Measurements from ENCODE around the gene TRAPPC12. TPM values are rescaled to one million over a fixed set of nuclear protein-coding genes. Genes with fewer than 3 reads are reported as not detected.

TRAPPC12 gene
- total and polyA plus RNA-seq, 12 donors, result 71.9 to 256 (median 89.6) TPM

DNA sequence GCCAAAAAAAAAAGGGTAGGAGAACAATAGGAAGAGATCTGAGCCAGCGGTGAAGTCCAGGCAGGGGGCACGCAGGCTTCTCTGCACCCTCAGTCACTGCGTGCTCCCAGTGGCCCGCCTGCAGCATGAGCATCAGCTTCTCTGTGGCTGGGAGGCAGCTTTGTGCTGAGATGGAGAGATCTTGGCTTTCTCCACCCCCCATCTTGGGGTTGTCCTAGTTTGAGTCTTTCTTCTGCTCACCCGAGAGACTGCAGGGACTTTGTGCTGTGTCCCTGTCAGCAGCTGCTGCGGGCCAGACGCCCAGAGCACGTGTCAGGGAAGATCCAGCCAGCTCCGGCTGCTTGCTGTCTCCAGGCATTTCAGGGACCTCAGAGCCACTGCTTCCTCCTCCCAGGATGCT is 20.3 kb downstream of the TRAPPC12 start:
- WGBS, 2 donors, result 5 to 16% methylated on average over 9 of the region's 9 CpGs
- Histone ChIP-seq H3K4me3 (no peak overlapping the region), H3K9me3 (peaks cover 0 to 26% (median 20%) of the 10 kb centered on the region in 11 donors), H3K4me1 (peaks cover 3 to 39% (median 23%) of the 10 kb centered on the region in 9 donors), H3K27ac (peak overlapping the region in 6 of 10 donors; percentile 6 to 74 (median 40)), H3K36me3 (peaks cover 0 to 82% (median 15%) of the 10 kb centered on the region in 9 donors), H3K27me3 (no peaks in the 10 kb centered on the region)
- intact Hi-C loops (cut with DNase I), result no loop called here
- ATAC-seq (peak; percentile 89 to 98 (median 94)), DNase-seq (peak; percentile 71 to 77)
- TF ChIP-seq, protein P1, sequence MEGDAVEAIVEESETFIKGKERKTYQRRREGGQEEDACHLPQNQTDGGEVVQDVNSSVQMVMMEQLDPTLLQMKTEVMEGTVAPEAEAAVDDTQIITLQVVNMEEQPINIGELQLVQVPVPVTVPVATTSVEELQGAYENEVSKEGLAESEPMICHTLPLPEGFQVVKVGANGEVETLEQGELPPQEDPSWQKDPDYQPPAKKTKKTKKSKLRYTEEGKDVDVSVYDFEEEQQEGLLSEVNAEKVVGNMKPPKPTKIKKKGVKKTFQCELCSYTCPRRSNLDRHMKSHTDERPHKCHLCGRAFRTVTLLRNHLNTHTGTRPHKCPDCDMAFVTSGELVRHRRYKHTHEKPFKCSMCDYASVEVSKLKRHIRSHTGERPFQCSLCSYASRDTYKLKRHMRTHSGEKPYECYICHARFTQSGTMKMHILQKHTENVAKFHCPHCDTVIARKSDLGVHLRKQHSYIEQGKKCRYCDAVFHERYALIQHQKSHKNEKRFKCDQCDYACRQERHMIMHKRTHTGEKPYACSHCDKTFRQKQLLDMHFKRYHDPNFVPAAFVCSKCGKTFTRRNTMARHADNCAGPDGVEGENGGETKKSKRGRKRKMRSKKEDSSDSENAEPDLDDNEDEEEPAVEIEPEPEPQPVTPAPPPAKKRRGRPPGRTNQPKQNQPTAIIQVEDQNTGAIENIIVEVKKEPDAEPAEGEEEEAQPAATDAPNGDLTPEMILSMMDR (IDR thresholded peaks at IDR 0.05), result no peak

DNA sequence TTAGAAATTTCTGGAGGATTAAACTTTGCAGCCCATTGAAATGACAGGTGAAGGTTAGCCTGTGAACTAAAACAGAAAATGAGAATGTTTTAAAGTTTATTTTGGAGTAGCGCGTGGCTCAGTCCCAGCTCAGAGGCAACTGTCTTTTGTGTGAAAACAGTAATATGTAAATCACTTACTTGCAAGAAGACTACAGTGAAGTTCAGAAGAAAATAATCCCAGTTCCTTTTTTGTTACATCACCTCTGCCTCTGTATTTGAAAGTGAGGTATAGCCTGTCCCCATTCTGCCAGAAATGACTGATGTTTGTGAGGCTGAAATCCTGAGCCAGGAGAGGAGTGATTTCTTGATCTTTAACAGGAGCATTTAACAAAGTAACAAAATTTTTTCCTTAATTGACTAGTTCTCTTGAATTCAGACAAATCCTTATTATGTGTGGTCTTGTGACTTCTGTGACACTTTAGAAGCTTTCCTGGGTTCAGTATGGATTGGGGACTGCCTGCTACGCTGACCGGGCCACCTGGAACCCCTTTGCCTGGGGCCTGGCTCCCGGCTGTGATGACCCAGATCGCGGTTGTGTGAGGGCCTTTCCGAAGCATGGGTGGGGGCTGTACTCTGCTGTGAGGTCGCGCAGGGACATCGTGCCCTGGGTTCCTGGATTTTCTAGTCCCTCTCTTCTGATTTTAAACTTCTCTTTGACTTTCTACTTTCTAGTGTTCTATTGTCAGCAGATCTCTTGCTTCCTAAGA is 24.3 kb downstream of the TRAPPC12 start:
- Histone ChIP-seq H3K4me3 (no peak overlapping the region), H3K27me3 (no peaks in the 10 kb centered on the region), H3K27ac (peak overlapping the region in 2 of 10 donors; percentile 19 to 43), H3K4me1 (peaks cover 4 to 68% (median 35%) of the 10 kb centered on the region in 9 donors), H3K36me3 (peaks cover 0 to 73% (median 15%) of the 10 kb centered on the region in 9 donors), H3K9me3 (no peaks in the 10 kb centered on the region)
- DNase-seq (no peak), ATAC-seq (no peak)
- TF ChIP-seq, protein P1 (IDR thresholded peaks at IDR 0.05), result no peak
- intact Hi-C loops (cut with DNase I), result no loop called here
- WGBS, 2 donors, result 86 to 90% methylated on average over 11 of the region's 11 CpGs

DNA sequence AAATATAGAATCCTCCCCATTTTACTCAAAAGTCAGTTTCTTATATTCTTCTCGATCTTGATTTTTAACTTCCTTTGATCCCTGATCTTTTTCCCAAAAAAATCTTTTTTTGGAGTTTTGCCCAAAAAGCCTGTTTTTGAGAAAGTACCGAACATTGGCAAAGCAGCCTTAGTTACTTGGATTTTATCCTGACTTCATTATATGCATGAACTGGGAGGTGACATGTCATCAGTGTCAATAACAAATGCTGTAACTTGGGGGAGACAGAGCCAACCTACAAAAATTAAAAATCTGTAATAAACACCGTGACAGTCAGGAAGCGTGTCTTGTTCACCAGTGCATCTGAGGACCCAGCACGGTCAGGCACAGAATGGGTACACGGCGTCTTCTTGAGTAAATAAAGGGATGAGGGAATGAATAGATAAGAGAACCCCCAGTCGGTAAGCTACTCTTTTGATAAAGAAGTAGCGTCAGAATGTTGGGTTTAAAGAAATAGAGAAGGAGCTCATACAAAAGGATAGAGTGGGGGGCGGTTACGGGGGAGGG is 24.9 kb downstream of the TRAPPC12 start:
- no peaks in the 10 kb centered on the region for H3K9me3 ChIP-seq
- H3K27ac ChIP-seq, result peak overlapping the region in 4 of 10 donors; percentile 40 to 64 (median 46)
- TF ChIP-seq, protein P1 (IDR thresholded peaks at IDR 0.05), result no peak
- intact Hi-C loops (cut with DNase I), result no loop called here
- 80 to 81% methylated on average over 11 of the region's 11 CpGs for WGBS, 2 donors
- H3K27me3 ChIP-seq, result no peaks in the 10 kb centered on the region
- ATAC-seq, result no peak
- no peak overlapping the region for H3K4me3 ChIP-seq
- peaks cover 0 to 75% (median 15%) of the 10 kb centered on the region in 9 donors for H3K36me3 ChIP-seq
- DNase-seq, result no peak
- H3K4me1 ChIP-seq, result peaks cover 4 to 61% (median 29%) of the 10 kb centered on the region in 9 donors

DNA sequence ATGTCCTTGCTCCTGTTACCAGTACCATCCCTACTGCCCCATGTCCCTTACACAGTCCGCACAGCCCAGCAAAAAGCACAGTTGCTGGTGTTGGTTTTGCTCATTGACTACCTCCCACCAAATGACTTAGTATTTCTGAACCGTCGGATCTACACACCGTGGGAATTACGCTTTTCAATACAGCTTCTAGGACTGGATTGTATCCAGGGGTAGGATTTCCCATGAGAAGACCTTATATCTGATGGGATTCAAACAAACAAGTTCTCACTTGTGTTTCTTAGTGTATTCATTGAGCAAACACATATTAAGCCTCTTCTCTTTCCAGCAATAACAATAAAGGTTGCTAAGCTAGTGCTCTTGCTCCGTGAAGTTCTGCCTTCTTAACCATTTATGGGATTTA is 25.8 kb downstream of the TRAPPC12 start:
- Histone ChIP-seq H3K27ac (peak overlapping the region in 7 of 10 donors; percentile 11 to 64 (median 38)), H3K36me3 (peaks cover 0 to 83% (median 15%) of the 10 kb centered on the region in 9 donors), H3K4me1 (peaks cover 3 to 52% (median 20%) of the 10 kb centered on the region in 9 donors), H3K4me3 (no peak overlapping the region), H3K9me3 (no peaks in the 10 kb centered on the region), H3K27me3 (no peaks in the 10 kb centered on the region)
- 68 to 76% methylated on average over 6 of the region's 6 CpGs for WGBS, 2 donors
- intact Hi-C loops (cut with DNase I), result no loop called here
- DNase-seq (no peak), ATAC-seq (peak in 7 of 8 donors; percentile 14 to 67 (median 39))
- TF ChIP-seq, protein P1 (IDR thresholded peaks at IDR 0.05), result no peak

All from heart right ventricle (tissue), 16 donors.